ENCODE results near the gene RRM2. TPM values are rescaled to one million over a fixed set of nuclear protein-coding genes. Genes with fewer than 3 reads are reported as not detected.

RRM2 gene
- total RNA-seq, 1 experiment from 2014 or later, result 163 TPM

- H3K23ac ChIP-seq (ENCODE audit: insufficient read length, low read depth, low read length), result no peak overlapping the region
- no peaks in the 10 kb centered on the region for H3K79me1 ChIP-seq (ENCODE audit: insufficient read depth, low read depth, low read length, poor library complexity, severe bottlenecking)
- H3K14ac ChIP-seq (ENCODE audit: insufficient read depth, low read length), result no peak overlapping the region
- no peaks in the 10 kb centered on the region; the same call in 1 of the 2 replicates for H3K27me3 ChIP-seq (ENCODE audit: insufficient read depth, low read length)
- H3K23me2 ChIP-seq (ENCODE audit: insufficient read length, low read depth, low read length, poor library complexity, severe bottlenecking), result peaks cover 8% of the 10 kb centered on the region
- peaks cover 9 to 13% of the 10 kb centered on the region in 2 experiments for H3K4me1 Mint-ChIP-seq
- H4K8ac ChIP-seq (replicated peaks; ENCODE audit: insufficient read length, low read depth, low read length), result no peak overlapping the region
- no peaks in the 10 kb centered on the region; the same call in 1 of the 2 replicates for H3K4me1 ChIP-seq (ENCODE audit: insufficient read depth, low read length)
- no peak overlapping the region for H3K4me3 Mint-ChIP-seq
- H2AK5ac ChIP-seq (ENCODE audit: insufficient read length, low read length), result no peak overlapping the region
- no peaks in the 10 kb centered on the region for H3K9me3 Mint-ChIP-seq
- no peaks in the 10 kb centered on the region; a peak in 1 of 7 replicates for H3K36me3 Mint-ChIP-seq (ENCODE audit: insufficient read depth in 1 of 3, low read depth in 3 of 3)
- H4K5ac ChIP-seq (ENCODE audit: insufficient read length, low read depth, low read length), result no peak overlapping the region
- no peak overlapping the region for H2BK5ac ChIP-seq (ENCODE audit: insufficient read length, low read length)
- H2BK15ac ChIP-seq (ENCODE audit: low read depth, low read length), result no peak overlapping the region
- H3K56ac ChIP-seq (ENCODE audit: insufficient read length, low read depth, low read length), result no peak overlapping the region
- H3K27ac ChIP-seq (ENCODE audit: insufficient read length, low read depth, low read length), result no peak overlapping the region
- TF ChIP-seq CTCF (conservative IDR thresholded peaks at IDR 0.05), result no peak
- no peak overlapping the region for H2AFZ ChIP-seq (ENCODE audit: low read length)
- no peak overlapping the region for H2BK20ac ChIP-seq (ENCODE audit: low read depth, low read length, poor library complexity, severe bottlenecking)
- no peaks in the 10 kb centered on the region for H4K20me1 ChIP-seq (ENCODE audit: control insufficient read depth, insufficient read depth, insufficient read length)
- H2BK12ac ChIP-seq (ENCODE audit: insufficient read length, low read depth, low read length), result no peak overlapping the region
- no CpG with 5 or more reads among the region's 12 CpGs for WGBS (ENCODE audit: extremely low coverage, insufficient read length, low lambda C conversion rate)
- no peak overlapping the region for H4K91ac ChIP-seq (ENCODE audit: insufficient read length, low read depth, low read length)
- no peak overlapping the region for H3K4ac ChIP-seq (ENCODE audit: low read depth, low read length)
- no peak for DNase-seq
- no peaks in the 10 kb centered on the region for H3K9me3 ChIP-seq (ENCODE audit: control insufficient read depth, low read depth, low read length)
- no peak overlapping the region for H3T11ph ChIP-seq (ENCODE audit: low read length)
- H3K27ac Mint-ChIP-seq, result no peak overlapping the region; a peak in 1 of 7 replicates
- no peak overlapping the region for H3K4me2 ChIP-seq (ENCODE audit: insufficient read depth, insufficient read length, low read length)
- H2BK120ac ChIP-seq (ENCODE audit: low read depth, low read length, poor library complexity, severe bottlenecking), result no peak overlapping the region
- H3K9ac ChIP-seq (ENCODE audit: extremely low read depth, insufficient read length, low read length), result no peak overlapping the region
- no peak overlapping the region for H3K18ac ChIP-seq (ENCODE audit: insufficient read length, low read depth, low read length)
- no peaks in the 10 kb centered on the region for H3K79me2 ChIP-seq (ENCODE audit: insufficient read depth, low read length)
- peaks cover 56% of the 10 kb centered on the region for H3K27me3 Mint-ChIP-seq (ENCODE audit: low read depth)
Measured at GRCh38 chr2:10084223-10084865, 38.2 kb upstream of the RRM2 start.
